ENCODE data around the gene USF1.

- TF ChIP-seq POLR2A (IDR thresholded peaks at IDR 0.05), result no peak
- no peak for TF ChIP-seq CTCF (IDR thresholded peaks at IDR 0.05)
- TF ChIP-seq POLR2AphosphoS5 (IDR thresholded peaks at IDR 0.05), result no peak
Measured at GRCh38 chr1:161018631-161018930, 27.2 kb downstream of the USF1 start.
